PC-3 (cell line): ENCODE results near the gene FALEC. TPM values are rescaled to one million over a fixed set of nuclear protein-coding genes. Genes with fewer than 3 reads are reported as not detected.
A peak's percentile ranks its signal among the peaks of the same experiment; 100 is the strongest.

ENCODE experiments used
- ATAC-seq: fragments of 200-7000 bp; cut with Tn5 transposase; 2 replicates; pipeline ENCODE4 v1.9.1; 2020; ENCODE audit warnings: mild to moderate bottlenecking, moderate library complexity
- BruUV-seq: library from RNA; stranded (reverse); fragments of 400-500 nt; replicated peaks from 2 replicates; lab custom pipeline; 2021; lab: Mats Ljungman, UMichigan
- CTCF ChIA-PET: fragments of 300-600 bp; sonication (Branson Sonifier 250); formaldehyde crosslinking; loops from one replicate; lab custom pipeline; 2022; ENCODE audit warnings: antibody characterized with exemption; lab: Charles Lee
- POLR2A ChIA-PET: fragments of 300-600 bp; sonication (Branson Sonifier 250); formaldehyde crosslinking; loops from one replicate; lab custom pipeline; 2022; ENCODE audit warnings: antibody characterized with exemption; ENCODE audit not compliant: unreplicated experiment; lab: Charles Lee
- DNase-seq: peaks from one replicate; pipeline ENCODE4 v3.0.0-alpha.2; 2015
- H2AFZ ChIP-seq: fragments of 300-600 bp; sonication (generic); 2 replicates; pipeline ENCODE4 v1.6.0; 2016; ENCODE audit warnings: antibody characterized with exemption, low read length
- H3F3A ChIP-seq: fragments of 300-600 bp; sonication (generic); one replicate; pipeline ENCODE4 v1.6.0; 2017; ENCODE audit warnings: antibody characterized with exemption, low read length, control low read depth, mild to moderate bottlenecking; ENCODE audit not compliant: unreplicated experiment
- H3K27ac ChIP-seq: fragments of 300-600 bp; sonication (generic); 2 replicates; pipeline ENCODE4 v1.5.1; 2016; ENCODE audit warnings: mild to moderate bottlenecking, low read length
- H3K27me3 ChIP-seq: fragments of 300-600 bp; sonication (generic); 2 replicates; pipeline ENCODE4 v1.6.1; 2016; ENCODE audit warnings: low read length, mixed read lengths
- H3K36me3 ChIP-seq: fragments of 300-600 bp; sonication (generic); 2 replicates; pipeline ENCODE4 v1.6.1; 2016; ENCODE audit warnings: low read depth, mixed run types, low read length, mixed read lengths
- H3K4me1 ChIP-seq: fragments of 300-600 bp; sonication (generic); 2 replicates; pipeline ENCODE4 v1.5.1; 2016; ENCODE audit warnings: low read length; ENCODE audit not compliant: insufficient read depth
- H3K4me2 ChIP-seq: fragments of 300-600 bp; sonication (generic); 2 replicates; pipeline ENCODE4 v1.6.0; 2016; ENCODE audit warnings: low read length
- H3K4me3 ChIP-seq: fragments of 300-600 bp; sonication (generic); 2 replicates; pipeline ENCODE4 v1.5.1; 2016; ENCODE audit warnings: mild to moderate bottlenecking, low read length, mixed read lengths
- H3K79me2 ChIP-seq: fragments of 300-600 bp; sonication (generic); 2 replicates; pipeline ENCODE4 v1.6.1; 2017; ENCODE audit warnings: low read length, mixed read lengths
- H3K9ac ChIP-seq: fragments of 300-600 bp; sonication (generic); 2 replicates; pipeline ENCODE4 v1.6.0; 2016; ENCODE audit warnings: mild to moderate bottlenecking, low read length
- H3K9me2 ChIP-seq: fragments of 300-600 bp; sonication (generic); replicated peaks from 2 replicates; pipeline ENCODE4 v1.6.1; 2016; ENCODE audit warnings: mixed run types, low read length, mixed read lengths
- H3K9me3 ChIP-seq: fragments of 300-600 bp; sonication (generic); 2 replicates; pipeline ENCODE4 v1.6.1; 2016; ENCODE audit warnings: low read length, mixed read lengths
- H4K20me1 ChIP-seq: fragments of 300-600 bp; sonication (generic); 2 replicates; pipeline ENCODE4 v1.6.1; 2016; ENCODE audit warnings: low read length, mixed read lengths
- CTCF ChIP-seq: fragments of 300-600 bp; sonication (generic); conservative IDR thresholded peaks from 2 replicates; pipeline ENCODE4 v1.5.1; 2017; ENCODE audit warnings: antibody characterized with exemption, low read depth, mild to moderate bottlenecking, low read length
- EZH2 ChIP-seq: fragments of 300-600 bp; sonication (generic); IDR thresholded peaks from one replicate; pipeline ENCODE4 v1.6.1; 2017; ENCODE audit warnings: antibody characterized with exemption, mild to moderate bottlenecking, low read length; ENCODE audit not compliant: unreplicated experiment
- EZH2phosphoT487 ChIP-seq: fragments of 300-600 bp; sonication (generic); IDR thresholded peaks from 2 replicates; pipeline ENCODE4 v1.6.1; 2018; ENCODE audit warnings: mild to moderate bottlenecking, antibody characterized with exemption, low read length, borderline replicate concordance
- intact Hi-C: fragments of 100-400 bp; cut with micrococcal nuclease; formaldehyde crosslinking; loops from 2 replicates; pipeline ENCODE4 v1.9.0; 2023
- total RNA-seq: library from RNA; depleted of rRNA; stranded (reverse); fragments of >200 nt; gene quantifications from 2 replicates; pipeline ENCODE4 v1.2.3, GENCODE V29; 2014

The FALEC gene
- total RNA-seq, 1 experiment from 2014 or later = 0.73 TPM

- ChIA-PET POLR2A (no interaction called here), CTCF (no interaction called here)
- peaks cover 5% of the 10 kb centered on the region for H3F3A ChIP-seq
- ATAC-seq = peak; percentile 57
- DNase-seq = no peak
- H3K4me1 ChIP-seq = peaks cover 13% of the 10 kb centered on the region; the same call in 1 of the 2 replicates
- no peak for TF ChIP-seq CTCF
- TF ChIP-seq EZH2 = no peak
- no peak for TF ChIP-seq EZH2phosphoT487
- no peaks in the 10 kb centered on the region for H3K9me3 ChIP-seq
- no peak overlapping the region for H3K4me2 ChIP-seq
- intact Hi-C loops = loop anchor here (5.0 kb wide), 1 partner anchor 42 kb away; the partner anchor contains the start of gene TARS2
- no peaks in the 10 kb centered on the region for H3K9me2 ChIP-seq
- no TSS peak for BruUV-seq
- H3K36me3 ChIP-seq = no peaks in the 10 kb centered on the region
- H3K9ac ChIP-seq = no peak overlapping the region
- peak overlapping the region; percentile 6; the same call in 1 of the 2 replicates for H2AFZ ChIP-seq
- no peaks in the 10 kb centered on the region for H3K27me3 ChIP-seq
- H3K4me3 ChIP-seq = no peak overlapping the region
- no peaks in the 10 kb centered on the region for H3K79me2 ChIP-seq
- no peak overlapping the region for H3K27ac ChIP-seq
- H4K20me1 ChIP-seq = no peaks in the 10 kb centered on the region
Observed at GRCh38 chr1:150529017-150529416, 13.5 kb downstream of the FALEC start.

- intact Hi-C loops = loop anchor here (10.0 kb wide), 2 partner anchors 166 to 276 kb away; partner anchors contain the start of genes CA14 and RPRD2
- CTCF ChIA-PET = no interaction called here
- peaks cover 5% of the 10 kb centered on the region for H3F3A ChIP-seq
- ATAC-seq = no peak
- H3K79me2 ChIP-seq = no peaks in the 10 kb centered on the region
- no peaks in the 10 kb centered on the region for H3K9me3 ChIP-seq
- peaks cover 13% of the 10 kb centered on the region; the same call in 1 of the 2 replicates for H3K4me1 ChIP-seq
- BruUV-seq = no TSS peak
- no peak overlapping the region for H2AFZ ChIP-seq
- H3K9ac ChIP-seq = no peak overlapping the region
- TF ChIP-seq CTCF (no peak), EZH2phosphoT487 (no peak), EZH2 (no peak)
- no peak overlapping the region for H3K4me3 ChIP-seq
- no peak for DNase-seq
- H3K9me2 ChIP-seq = no peaks in the 10 kb centered on the region
- H3K4me2 ChIP-seq = no peak overlapping the region
- no peaks in the 10 kb centered on the region for H3K27me3 ChIP-seq
- H3K36me3 ChIP-seq = no peaks in the 10 kb centered on the region
- POLR2A ChIA-PET = no interaction called here
- no peaks in the 10 kb centered on the region for H4K20me1 ChIP-seq
- H3K27ac ChIP-seq = no peak overlapping the region
Observed at GRCh38 chr1:150530491-150531159, 15.1 kb downstream of the FALEC start.

GRCh38 chr1:150532860-150533259 lies 17.3 kb downstream of the FALEC start:
- BruUV-seq = no TSS peak
- 0 out of 2 replicates have a peak overlapping the region, but pooled peaks have one; percentile 4 for H2AFZ ChIP-seq
- no peak for ATAC-seq

More at GRCh38 chr1:150532860-150533259, 17.3 kb downstream of the FALEC start:
- no peaks in the 10 kb centered on the region for H3K9me2 ChIP-seq
- ChIA-PET POLR2A (no interaction called here), CTCF (interaction anchor here (0.7 to 1.1 kb wide), 4 partner anchors 25 to 365 kb away, joined by 3 to 5 read pairs (median 4); partner anchors contain the start of gene ECM1)
- H3K79me2 ChIP-seq = no peaks in the 10 kb centered on the region
- H3K27ac ChIP-seq = no peak overlapping the region
- H3K27me3 ChIP-seq = no peaks in the 10 kb centered on the region
- no peaks in the 10 kb centered on the region for H3K9me3 ChIP-seq
- intact Hi-C loops = loop anchor here (1.0 to 10.0 kb wide), 3 partner anchors 69 to 278 kb away; partner anchors contain the start of genes CA14 and RPRD2
- DNase-seq = no peak
- H3K4me2 ChIP-seq = no peak overlapping the region
- peaks cover 5% of the 10 kb centered on the region for H3F3A ChIP-seq
- TF ChIP-seq EZH2phosphoT487 = no peak
- TF ChIP-seq CTCF = peak; percentile 17; the same call in 1 of the 2 replicates
- H3K4me3 ChIP-seq = no peak overlapping the region
- peaks cover 12% of the 10 kb centered on the region; the same call in 1 of the 2 replicates for H3K4me1 ChIP-seq
- H3K9ac ChIP-seq = no peak overlapping the region
- no peaks in the 10 kb centered on the region for H3K36me3 ChIP-seq
- H4K20me1 ChIP-seq = no peaks in the 10 kb centered on the region
